GM12872 (cell line): ENCODE data around the gene PSORS1C1.

ENCODE experiments used
- TF ChIP-seq, protein P1 (sequence below): IDR thresholded peaks from 3 replicates; pipeline ENCODE4 v1.5.1; 2011; ENCODE audit warnings: low read depth, mild to moderate bottlenecking, low read length, moderate library complexity; ENCODE audit not compliant: insufficient read depth

PSORS1C1 gene

GRCh38 chr6:31091680-31092079 is 22.9 kb upstream of the PSORS1C1 start:
- TF ChIP-seq, protein P1, sequence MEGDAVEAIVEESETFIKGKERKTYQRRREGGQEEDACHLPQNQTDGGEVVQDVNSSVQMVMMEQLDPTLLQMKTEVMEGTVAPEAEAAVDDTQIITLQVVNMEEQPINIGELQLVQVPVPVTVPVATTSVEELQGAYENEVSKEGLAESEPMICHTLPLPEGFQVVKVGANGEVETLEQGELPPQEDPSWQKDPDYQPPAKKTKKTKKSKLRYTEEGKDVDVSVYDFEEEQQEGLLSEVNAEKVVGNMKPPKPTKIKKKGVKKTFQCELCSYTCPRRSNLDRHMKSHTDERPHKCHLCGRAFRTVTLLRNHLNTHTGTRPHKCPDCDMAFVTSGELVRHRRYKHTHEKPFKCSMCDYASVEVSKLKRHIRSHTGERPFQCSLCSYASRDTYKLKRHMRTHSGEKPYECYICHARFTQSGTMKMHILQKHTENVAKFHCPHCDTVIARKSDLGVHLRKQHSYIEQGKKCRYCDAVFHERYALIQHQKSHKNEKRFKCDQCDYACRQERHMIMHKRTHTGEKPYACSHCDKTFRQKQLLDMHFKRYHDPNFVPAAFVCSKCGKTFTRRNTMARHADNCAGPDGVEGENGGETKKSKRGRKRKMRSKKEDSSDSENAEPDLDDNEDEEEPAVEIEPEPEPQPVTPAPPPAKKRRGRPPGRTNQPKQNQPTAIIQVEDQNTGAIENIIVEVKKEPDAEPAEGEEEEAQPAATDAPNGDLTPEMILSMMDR, result no peak

DNA sequence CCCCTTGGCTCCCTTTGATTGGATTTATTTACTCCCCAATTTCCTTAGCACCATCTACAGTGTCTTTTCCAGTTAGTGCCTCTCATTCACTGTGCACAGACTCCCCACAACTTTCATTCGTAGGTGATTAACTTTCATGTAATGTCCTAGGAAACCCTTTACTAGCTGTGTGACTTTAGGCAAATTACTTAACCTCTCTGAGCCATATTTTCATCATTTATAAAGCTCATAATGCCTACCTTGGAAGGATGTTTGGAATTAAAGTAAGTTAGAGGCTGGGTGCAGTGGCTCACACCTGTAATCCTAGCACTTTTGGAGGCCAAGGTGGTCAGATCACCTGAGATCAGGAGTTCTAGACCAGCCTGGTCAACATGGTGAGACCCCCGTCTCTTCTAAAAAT is 22.4 kb upstream of the PSORS1C1 start:
- TF ChIP-seq, protein P1, result no peak

DNA sequence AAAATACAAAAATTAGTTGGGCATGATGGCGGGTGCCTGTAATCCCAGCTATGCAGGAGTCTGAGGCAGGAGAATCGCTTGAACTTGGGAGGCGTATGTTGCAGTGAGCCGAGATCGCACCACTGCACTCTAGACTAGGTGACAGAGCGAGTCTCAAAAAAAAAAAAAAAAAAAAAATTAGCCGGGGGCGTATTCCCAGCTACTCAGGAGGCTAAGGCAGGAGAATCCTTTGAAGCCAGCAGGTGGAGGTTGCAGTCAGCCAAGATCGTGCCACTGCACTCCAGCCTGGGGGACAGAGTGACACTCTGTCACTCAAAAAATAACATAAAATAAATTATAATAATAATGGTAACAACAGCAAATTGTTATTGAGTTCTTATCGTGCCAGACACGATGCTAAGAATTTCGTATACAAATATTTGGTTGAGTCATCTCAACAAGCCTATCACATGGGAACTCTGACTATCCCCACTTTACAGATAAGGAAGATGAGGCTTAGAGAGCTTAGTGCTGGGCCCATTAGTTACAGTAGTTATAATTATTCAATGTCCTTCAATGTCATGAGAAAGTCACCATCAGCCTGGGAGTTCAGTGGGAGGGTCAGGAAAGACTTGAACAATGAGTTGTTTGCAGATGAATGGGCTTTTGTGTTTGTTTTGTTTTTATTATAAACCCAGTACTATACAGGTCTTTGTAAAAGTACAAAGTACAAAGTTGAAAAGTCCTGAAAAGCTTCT is 21.7 kb upstream of the PSORS1C1 start:
- TF ChIP-seq, protein P1, result no peak

- TF ChIP-seq, protein P1, result no peak
These were observed 20.2 kb upstream of the PSORS1C1 start for GRCh38 chr6:31094389-31094881.

DNA sequence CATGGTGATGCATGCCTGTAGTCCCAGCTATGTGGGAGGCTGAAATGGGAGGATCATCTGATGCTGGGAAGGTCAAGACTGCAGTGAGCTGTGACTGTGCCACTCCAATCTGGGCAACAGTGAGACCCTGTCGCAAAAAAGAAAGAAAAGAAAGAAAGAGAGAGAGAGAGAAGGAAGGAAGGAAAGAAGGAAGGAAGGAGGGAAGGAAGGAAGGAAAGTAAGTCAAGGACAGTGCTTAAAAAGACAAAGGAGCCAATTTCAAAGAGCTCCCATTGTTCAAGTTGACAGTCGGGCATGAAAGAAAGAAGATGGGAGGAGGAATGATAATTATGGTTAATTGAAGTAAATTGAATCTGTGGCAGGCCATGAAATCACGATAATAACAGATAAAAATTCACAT is 18.4 kb upstream of the PSORS1C1 start:
- TF ChIP-seq, protein P1, result no peak

DNA sequence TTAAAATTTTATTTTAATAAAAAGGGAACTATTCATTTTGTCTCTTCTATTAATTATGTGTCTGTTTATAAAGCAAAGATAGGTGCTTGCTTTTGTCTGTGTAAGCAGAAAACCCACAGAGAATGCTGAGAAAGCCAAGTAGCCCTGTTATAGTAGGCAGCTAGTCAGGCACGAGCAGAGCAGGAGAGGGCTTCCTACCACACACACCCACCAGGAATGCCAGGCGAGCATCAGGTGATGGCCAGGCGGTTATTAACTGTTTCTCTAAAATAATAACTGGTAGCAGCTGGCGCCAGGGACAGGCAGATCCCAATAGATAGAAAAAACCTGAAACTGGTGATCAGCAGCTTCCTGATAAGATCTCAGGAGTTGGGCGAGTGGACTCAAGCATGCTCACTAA is 17.9 kb upstream of the PSORS1C1 start:
- TF ChIP-seq, protein P1, result no peak

- TF ChIP-seq, protein P1, result no peak
These were observed 16.1 kb upstream of the PSORS1C1 start for GRCh38 chr6:31098449-31098938.
